Epithelial cell of esophagus (primary cell): ENCODE measurements around the gene ABR.

Experiments used
- DNase-seq: peaks from one replicate; pipeline ENCODE4 v3.0.0; 2010; ENCODE audit warnings: low read depth
- H3K4me3 ChIP-seq: 2 replicates; pipeline ENCODE4 v1.5.1; 2011; ENCODE audit warnings: mild to moderate bottlenecking, low read length, control low read depth
- TF ChIP-seq, protein P1 (sequence below): IDR thresholded peaks from 2 replicates; pipeline ENCODE4 v1.5.1; 2011; ENCODE audit warnings: low read depth, mild to moderate bottlenecking, low read length, control low read depth, inconsistent platforms; ENCODE audit not compliant: insufficient read depth; ENCODE audit errors: missing control alignments

Gene ABR

GRCh38 chr17:1164935-1165556 lies 14.7 kb downstream of the ABR start:
- DNase-seq = no peak
- TF ChIP-seq, protein P1, sequence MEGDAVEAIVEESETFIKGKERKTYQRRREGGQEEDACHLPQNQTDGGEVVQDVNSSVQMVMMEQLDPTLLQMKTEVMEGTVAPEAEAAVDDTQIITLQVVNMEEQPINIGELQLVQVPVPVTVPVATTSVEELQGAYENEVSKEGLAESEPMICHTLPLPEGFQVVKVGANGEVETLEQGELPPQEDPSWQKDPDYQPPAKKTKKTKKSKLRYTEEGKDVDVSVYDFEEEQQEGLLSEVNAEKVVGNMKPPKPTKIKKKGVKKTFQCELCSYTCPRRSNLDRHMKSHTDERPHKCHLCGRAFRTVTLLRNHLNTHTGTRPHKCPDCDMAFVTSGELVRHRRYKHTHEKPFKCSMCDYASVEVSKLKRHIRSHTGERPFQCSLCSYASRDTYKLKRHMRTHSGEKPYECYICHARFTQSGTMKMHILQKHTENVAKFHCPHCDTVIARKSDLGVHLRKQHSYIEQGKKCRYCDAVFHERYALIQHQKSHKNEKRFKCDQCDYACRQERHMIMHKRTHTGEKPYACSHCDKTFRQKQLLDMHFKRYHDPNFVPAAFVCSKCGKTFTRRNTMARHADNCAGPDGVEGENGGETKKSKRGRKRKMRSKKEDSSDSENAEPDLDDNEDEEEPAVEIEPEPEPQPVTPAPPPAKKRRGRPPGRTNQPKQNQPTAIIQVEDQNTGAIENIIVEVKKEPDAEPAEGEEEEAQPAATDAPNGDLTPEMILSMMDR = no peak
- H3K4me3 ChIP-seq = no peak overlapping the region

- TF ChIP-seq, protein P1 = no peak
- H3K4me3 ChIP-seq = no peak overlapping the region
- no peak for DNase-seq
These were observed 17.5 kb downstream of the ABR start for GRCh38 chr17:1162116-1162855.

DNA sequence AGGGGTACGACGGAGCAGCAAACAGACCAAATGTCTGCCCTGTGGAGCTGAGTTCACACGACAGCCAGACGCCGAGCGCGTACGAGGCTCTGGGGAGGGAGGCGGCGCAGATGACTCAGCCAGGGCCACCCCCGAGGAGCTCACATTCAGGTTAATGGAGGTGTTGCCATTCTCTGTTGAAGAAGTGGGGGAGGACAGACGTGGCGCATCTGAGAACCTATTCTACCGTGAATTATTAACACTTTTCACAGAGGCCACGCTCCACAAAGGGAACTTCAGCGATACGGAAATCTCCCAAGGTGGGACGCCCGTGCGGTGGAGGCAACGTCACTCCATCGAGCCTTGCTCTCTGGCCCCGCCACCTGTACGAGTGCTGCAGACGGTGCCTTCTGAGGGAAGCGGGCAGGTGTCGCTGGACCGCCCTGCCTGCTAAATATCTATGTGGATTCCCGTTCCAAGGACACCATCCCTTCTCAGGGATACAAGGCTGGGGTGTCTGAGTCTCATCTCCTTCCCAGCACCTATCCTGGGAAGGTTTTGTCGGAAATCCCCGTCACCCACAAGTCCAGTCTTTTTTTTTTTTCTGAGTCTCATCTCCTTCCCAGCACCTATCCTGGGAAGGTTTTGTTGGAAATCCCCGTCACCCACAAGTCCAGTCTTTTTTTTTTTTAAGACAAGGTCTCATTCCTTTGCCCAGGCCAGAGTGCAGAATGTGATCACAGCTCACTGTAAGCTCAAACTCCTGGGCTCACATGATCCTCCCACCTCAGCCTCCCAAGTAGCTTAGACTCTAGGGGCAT lies 19.0 kb downstream of the ABR start:
- TF ChIP-seq, protein P1 = no peak
- DNase-seq = no peak
- H3K4me3 ChIP-seq = no peak overlapping the region

DNA sequence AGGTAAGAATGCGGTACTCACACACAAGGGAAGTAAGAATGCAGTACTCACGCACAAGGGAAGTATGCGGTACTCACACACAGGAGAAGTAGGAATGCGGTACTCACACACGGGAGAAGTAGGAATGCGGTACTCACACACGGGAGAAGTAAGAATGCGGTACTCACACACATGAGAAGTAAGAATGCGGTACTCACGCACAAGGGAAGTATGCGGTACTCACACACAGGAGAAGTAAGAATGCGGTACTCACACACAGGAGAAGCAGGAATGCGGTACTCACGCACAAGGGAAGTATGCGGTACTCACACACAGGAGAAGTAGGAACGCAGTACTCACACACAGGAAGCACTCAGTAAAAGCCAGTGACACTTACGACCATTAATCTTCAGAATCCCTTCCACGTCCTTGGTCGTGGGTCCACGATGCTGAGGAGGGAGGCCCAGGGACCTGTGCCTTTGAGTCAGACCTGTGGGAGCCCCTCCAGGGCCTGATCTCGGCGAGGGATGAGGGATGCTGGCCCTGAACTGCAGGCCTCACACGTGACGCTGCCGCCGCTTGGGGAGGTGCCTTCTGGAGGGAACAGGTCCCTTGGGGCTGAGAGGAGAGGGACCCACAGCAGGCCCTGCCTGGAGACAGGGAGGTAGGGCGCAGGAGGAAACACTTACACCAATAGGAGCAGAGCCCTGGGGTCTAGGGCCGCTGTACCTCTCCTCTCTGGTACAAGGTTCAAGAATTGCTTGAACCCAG lies 20.2 kb downstream of the ABR start:
- DNase-seq = no peak
- H3K4me3 ChIP-seq = no peak overlapping the region
- TF ChIP-seq, protein P1 = no peak

- no peak for DNase-seq
- no peak overlapping the region for H3K4me3 ChIP-seq
- TF ChIP-seq, protein P1 = no peak
These were observed 20.9 kb downstream of the ABR start for GRCh38 chr17:1158879-1159278.

DNA sequence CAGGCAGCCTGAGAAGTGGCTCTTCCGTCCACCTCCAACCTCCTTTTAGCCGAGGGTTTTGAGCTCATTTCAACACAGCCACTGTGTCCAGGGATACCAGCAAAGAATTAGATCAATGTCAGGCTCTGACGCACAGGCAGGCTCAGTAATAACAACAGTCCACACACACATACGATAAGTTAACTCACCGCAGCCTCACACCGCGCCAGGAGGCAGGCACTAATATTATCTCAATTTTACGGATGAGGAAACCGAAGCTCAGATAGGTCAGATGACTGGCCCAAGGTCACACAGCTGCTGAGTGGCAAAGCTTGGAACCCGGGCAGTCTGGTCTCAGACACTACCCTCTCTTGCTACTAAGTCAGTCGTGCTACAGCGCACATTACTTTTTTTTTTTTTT lies 22.9 kb downstream of the ABR start:
- DNase-seq = no peak
- TF ChIP-seq, protein P1 = no peak

More for the DNA sequence above, 22.9 kb downstream of the ABR start:
- H3K4me3 ChIP-seq = no peak overlapping the region
